ENCODE measurements around the gene TUT4.

The TUT4 gene

GRCh38 chr1:52572387-52572786 is 19.5 kb upstream of the TUT4 start:
- Histone ChIP-seq H3K79me2 (ENCODE audit: control insufficient read depth, insufficient read depth, low read length, unreplicated experiment) (no peaks in the 10 kb centered on the region), H3K27ac (ENCODE audit: low read depth, low read length) (no peak overlapping the region), H3K4me1 (ENCODE audit: control insufficient read depth, insufficient read depth, low read length, unreplicated experiment) (peaks cover 9% of the 10 kb centered on the region), H3K27me3 (ENCODE audit: insufficient read depth, low read length) (no peaks in the 10 kb centered on the region), H2AFZ (ENCODE audit: low read length, unreplicated experiment) (no peak overlapping the region), H3K36me3 (ENCODE audit: insufficient read depth, low read length) (no peaks in the 10 kb centered on the region), H3K4me3 (ENCODE audit: low read depth, low read length) (no peak overlapping the region)

- H3K36me3 ChIP-seq (ENCODE audit: insufficient read depth, low read length): no peaks in the 10 kb centered on the region
- no peaks in the 10 kb centered on the region for H3K79me2 ChIP-seq (ENCODE audit: control insufficient read depth, insufficient read depth, low read length, unreplicated experiment)
- no peak overlapping the region for H3K4me3 ChIP-seq (ENCODE audit: low read depth, low read length)
- peaks cover 9% of the 10 kb centered on the region for H3K4me1 ChIP-seq (ENCODE audit: control insufficient read depth, insufficient read depth, low read length, unreplicated experiment)
- H3K27me3 ChIP-seq (ENCODE audit: insufficient read depth, low read length): no peaks in the 10 kb centered on the region
- no peak overlapping the region for H3K27ac ChIP-seq (ENCODE audit: low read depth, low read length)
- no peak overlapping the region for H2AFZ ChIP-seq (ENCODE audit: low read length, unreplicated experiment)
Measured at GRCh38 chr1:52571783-52572182, 18.9 kb upstream of the TUT4 start.

- Histone ChIP-seq H3K27ac (ENCODE audit: low read depth, low read length) (no peak overlapping the region), H3K4me3 (ENCODE audit: low read depth, low read length) (no peak overlapping the region), H3K36me3 (ENCODE audit: insufficient read depth, low read length) (no peaks in the 10 kb centered on the region), H3K79me2 (ENCODE audit: control insufficient read depth, insufficient read depth, low read length, unreplicated experiment) (no peaks in the 10 kb centered on the region), H2AFZ (ENCODE audit: low read length, unreplicated experiment) (peak overlapping the region; percentile 30), H3K27me3 (ENCODE audit: insufficient read depth, low read length) (no peaks in the 10 kb centered on the region), H3K4me1 (ENCODE audit: control insufficient read depth, insufficient read depth, low read length, unreplicated experiment) (peaks cover 5% of the 10 kb centered on the region)
Measured at GRCh38 chr1:52569449-52570210, 16.7 kb upstream of the TUT4 start.

GRCh38 chr1:52567943-52568342 is 15.1 kb upstream of the TUT4 start:
- Histone ChIP-seq H3K27ac (ENCODE audit: low read depth, low read length) (no peak overlapping the region), H3K79me2 (ENCODE audit: control insufficient read depth, insufficient read depth, low read length, unreplicated experiment) (no peaks in the 10 kb centered on the region), H3K4me3 (ENCODE audit: low read depth, low read length) (no peak overlapping the region), H3K4me1 (ENCODE audit: control insufficient read depth, insufficient read depth, low read length, unreplicated experiment) (no peaks in the 10 kb centered on the region), H3K36me3 (ENCODE audit: insufficient read depth, low read length) (no peaks in the 10 kb centered on the region), H3K27me3 (ENCODE audit: insufficient read depth, low read length) (no peaks in the 10 kb centered on the region), H2AFZ (ENCODE audit: low read length, unreplicated experiment) (peak overlapping the region; percentile 11)

- Histone ChIP-seq H3K4me3 (ENCODE audit: low read depth, low read length) (no peak overlapping the region), H2AFZ (ENCODE audit: low read length, unreplicated experiment) (no peak overlapping the region), H3K4me1 (ENCODE audit: control insufficient read depth, insufficient read depth, low read length, unreplicated experiment) (no peaks in the 10 kb centered on the region), H3K79me2 (ENCODE audit: control insufficient read depth, insufficient read depth, low read length, unreplicated experiment) (no peaks in the 10 kb centered on the region), H3K27me3 (ENCODE audit: insufficient read depth, low read length) (no peaks in the 10 kb centered on the region), H3K27ac (ENCODE audit: low read depth, low read length) (no peak overlapping the region), H3K36me3 (ENCODE audit: insufficient read depth, low read length) (no peaks in the 10 kb centered on the region)
Measured at GRCh38 chr1:52562766-52563165, 9.9 kb upstream of the TUT4 start.

GRCh38 chr1:52559875-52560274 is 7.0 kb upstream of the TUT4 start:
- Histone ChIP-seq H3K27me3 (ENCODE audit: insufficient read depth, low read length) (no peaks in the 10 kb centered on the region), H3K27ac (ENCODE audit: low read depth, low read length) (no peak overlapping the region), H2AFZ (ENCODE audit: low read length, unreplicated experiment) (no peak overlapping the region), H3K4me3 (ENCODE audit: low read depth, low read length) (no peak overlapping the region), H3K36me3 (ENCODE audit: insufficient read depth, low read length) (no peaks in the 10 kb centered on the region), H3K79me2 (ENCODE audit: control insufficient read depth, insufficient read depth, low read length, unreplicated experiment) (no peaks in the 10 kb centered on the region), H3K4me1 (ENCODE audit: control insufficient read depth, insufficient read depth, low read length, unreplicated experiment) (no peaks in the 10 kb centered on the region)

GRCh38 chr1:52558941-52559340 is 6.0 kb upstream of the TUT4 start:
- no peak overlapping the region for H3K27ac ChIP-seq (ENCODE audit: low read depth, low read length)
- no peaks in the 10 kb centered on the region for H3K4me1 ChIP-seq (ENCODE audit: control insufficient read depth, insufficient read depth, low read length, unreplicated experiment)
- H3K79me2 ChIP-seq (ENCODE audit: control insufficient read depth, insufficient read depth, low read length, unreplicated experiment): no peaks in the 10 kb centered on the region
- no peak overlapping the region for H3K4me3 ChIP-seq (ENCODE audit: low read depth, low read length)
- H2AFZ ChIP-seq (ENCODE audit: low read length, unreplicated experiment): no peak overlapping the region
- no peaks in the 10 kb centered on the region for H3K36me3 ChIP-seq (ENCODE audit: insufficient read depth, low read length)
- H3K27me3 ChIP-seq (ENCODE audit: insufficient read depth, low read length): no peaks in the 10 kb centered on the region

GRCh38 chr1:52556641-52557360 is 3.9 kb upstream of the TUT4 start:
- H3K4me3 ChIP-seq (ENCODE audit: low read depth, low read length): no peak overlapping the region
- H3K79me2 ChIP-seq (ENCODE audit: control insufficient read depth, insufficient read depth, low read length, unreplicated experiment): peaks cover 5% of the 10 kb centered on the region
- H3K36me3 ChIP-seq (ENCODE audit: insufficient read depth, low read length): no peaks in the 10 kb centered on the region
- H2AFZ ChIP-seq (ENCODE audit: low read length, unreplicated experiment): no peak overlapping the region
- no peaks in the 10 kb centered on the region for H3K27me3 ChIP-seq (ENCODE audit: insufficient read depth, low read length)
- H3K4me1 ChIP-seq (ENCODE audit: control insufficient read depth, insufficient read depth, low read length, unreplicated experiment): no peaks in the 10 kb centered on the region
- H3K27ac ChIP-seq (ENCODE audit: low read depth, low read length): no peak overlapping the region

- Histone ChIP-seq H3K36me3 (ENCODE audit: insufficient read depth, low read length) (no peaks in the 10 kb centered on the region), H3K79me2 (ENCODE audit: control insufficient read depth, insufficient read depth, low read length, unreplicated experiment) (peaks cover 24% of the 10 kb centered on the region), H3K27me3 (ENCODE audit: insufficient read depth, low read length) (no peaks in the 10 kb centered on the region), H3K4me3 (ENCODE audit: low read depth, low read length) (no peak overlapping the region; the same call in 1 of the 2 replicates), H3K27ac (ENCODE audit: low read depth, low read length) (no peak overlapping the region), H3K4me1 (ENCODE audit: control insufficient read depth, insufficient read depth, low read length, unreplicated experiment) (no peaks in the 10 kb centered on the region), H2AFZ (ENCODE audit: low read length, unreplicated experiment) (no peak overlapping the region)
Measured at GRCh38 chr1:52554756-52555155, 1.9 kb upstream of the TUT4 start.

GRCh38 chr1:52554267-52554640 is 1.4 kb upstream of the TUT4 start:
- Histone ChIP-seq H3K4me1 (ENCODE audit: control insufficient read depth, insufficient read depth, low read length, unreplicated experiment) (no peaks in the 10 kb centered on the region), H3K27me3 (ENCODE audit: insufficient read depth, low read length) (no peaks in the 10 kb centered on the region), H3K4me3 (ENCODE audit: low read depth, low read length) (peak overlapping the region; percentile 73), H3K36me3 (ENCODE audit: insufficient read depth, low read length) (no peaks in the 10 kb centered on the region), H2AFZ (ENCODE audit: low read length, unreplicated experiment) (peak overlapping the region; percentile 43), H3K27ac (ENCODE audit: low read depth, low read length) (no peak overlapping the region), H3K79me2 (ENCODE audit: control insufficient read depth, insufficient read depth, low read length, unreplicated experiment) (peaks cover 29% of the 10 kb centered on the region)

Measured in ACC112 (cell line).